T47D (cell line): ENCODE data around the gene KSR2.
"Not testable (repeated sequence)": the region's sequence is repeated elsewhere in the genome, so short reads cannot be mapped to it uniquely, and the experiment has no call there.

Experiments used
- DNase-seq, 2 experiments: peaks; one replicate each; pipeline versions ENCODE4 v3.0.0 to v3.0.0-alpha.2; 2011 to 2012; ENCODE audit warnings: low read depth in 1 of 2, low spot score in 1 of 2
- JUND ChIP-seq: IDR thresholded peaks from 2 replicates; pipeline ENCODE4 v1.6.1; 2012; ENCODE audit warnings: low read depth
- in situ Hi-C: cut with HindIII; loops from 2 replicates; pipeline ENCODE4 v1.10.0; 2016; ENCODE audit warnings: low sequenced_read_pairs, low pct_unique_long_range_greater_than_20kb

KSR2 gene

GRCh38 chr12:117805865-117806264, 162.9 kb downstream of the KSR2 start:
- TF ChIP-seq JUND, result no peak
- in situ Hi-C loops, result no loop called here
- no peak for DNase-seq

GRCh38 chr12:117803001-117803400, 165.8 kb downstream of the KSR2 start:
- DNase-seq, result peak in 1 of 2 experiments; percentile 13
- TF ChIP-seq JUND, result no peak
- in situ Hi-C loops, result no loop called here

GRCh38 chr12:117800711-117801110, 168.1 kb downstream of the KSR2 start:
- DNase-seq, result not testable (repeated sequence)

GRCh38 chr12:117797202-117797601, 171.6 kb downstream of the KSR2 start:
- TF ChIP-seq JUND, result no peak
- in situ Hi-C loops, result no loop called here
- DNase-seq, result no peak

More at GRCh38 chr12:117800711-117801110, 168.1 kb downstream of the KSR2 start:
- in situ Hi-C loops, result not testable (repeated sequence)

GRCh38 chr12:117792877-117793424, 175.8 kb downstream of the KSR2 start:
- in situ Hi-C loops, result no loop called here
- TF ChIP-seq JUND, result no peak
- DNase-seq, result no peak

GRCh38 chr12:117792471-117792870, 176.3 kb downstream of the KSR2 start:
- no peak for DNase-seq
- no peak for TF ChIP-seq JUND
- in situ Hi-C loops, result no loop called here

- DNase-seq, result no peak
- no peak for TF ChIP-seq JUND
- in situ Hi-C loops, result no loop called here
Measured at GRCh38 chr12:117790948-117791347, 177.8 kb downstream of the KSR2 start.

- in situ Hi-C loops, result no loop called here
- TF ChIP-seq JUND, result no peak
- no peak for DNase-seq
Measured at GRCh38 chr12:117790198-117790597, 178.6 kb downstream of the KSR2 start.

- DNase-seq, result peak in 1 of 2 experiments; percentile 16
- no peak for TF ChIP-seq JUND
- in situ Hi-C loops, result no loop called here
Measured at GRCh38 chr12:117789195-117789912, 179.4 kb downstream of the KSR2 start.

- TF ChIP-seq JUND, result no peak
- in situ Hi-C loops, result no loop called here
- no peak for DNase-seq
Measured at GRCh38 chr12:117778656-117779055, 190.1 kb downstream of the KSR2 start.

- peak in 1 of 2 experiments; percentile 9 for DNase-seq
- TF ChIP-seq JUND, result no peak
- in situ Hi-C loops, result no loop called here
Measured at GRCh38 chr12:117774941-117775775, 193.6 kb downstream of the KSR2 start.

- no peak for DNase-seq
- in situ Hi-C loops, result no loop called here
- no peak for TF ChIP-seq JUND
Measured at GRCh38 chr12:117768860-117769259, 199.9 kb downstream of the KSR2 start.

- no peak for TF ChIP-seq JUND
- in situ Hi-C loops, result no loop called here
- DNase-seq, result no peak
Measured at GRCh38 chr12:117766008-117766407, 202.8 kb downstream of the KSR2 start.
